SH-SY5Y (cell line): ENCODE results near the gene RBFOX1.

Experiments used
- GATA2 ChIP-seq: IDR thresholded peaks from 2 replicates; pipeline ENCODE4 v1.6.1; 2011; ENCODE audit warnings: mild to moderate bottlenecking, low read depth, low read length
- GATA3 ChIP-seq: IDR thresholded peaks from 2 replicates; pipeline ENCODE4 v1.6.1; 2011; ENCODE audit warnings: low read depth, mild to moderate bottlenecking, low read length, moderate library complexity

Gene RBFOX1

GRCh38 chr16:7344830-7345780 is 12.5 kb downstream of the RBFOX1 start:
- no peak for TF ChIP-seq GATA3
- 0 out of 2 replicates have a peak, but pooled peaks have one; percentile 24 for TF ChIP-seq GATA2

- no peak for TF ChIP-seq GATA3
- no peak for TF ChIP-seq GATA2
These were observed 18.2 kb downstream of the RBFOX1 start for GRCh38 chr16:7350806-7351205.

- TF ChIP-seq GATA2 (no peak), GATA3 (no peak)
These were observed 19.2 kb downstream of the RBFOX1 start for GRCh38 chr16:7351610-7352510.

GRCh38 chr16:7355758-7356157 is 23.1 kb downstream of the RBFOX1 start:
- TF ChIP-seq GATA3 (no peak), GATA2 (no peak)

GRCh38 chr16:7361416-7362129 is 28.9 kb downstream of the RBFOX1 start:
- TF ChIP-seq GATA3 (no peak), GATA2 (no peak)

- TF ChIP-seq GATA3 = no peak
- TF ChIP-seq GATA2 = no peak
These were observed 29.6 kb downstream of the RBFOX1 start for GRCh38 chr16:7362231-7362630.

GRCh38 chr16:7363422-7364417 is 31.1 kb downstream of the RBFOX1 start:
- no peak for TF ChIP-seq GATA2
- no peak for TF ChIP-seq GATA3

GRCh38 chr16:7366041-7366440 is 33.4 kb downstream of the RBFOX1 start:
- TF ChIP-seq GATA2 = no peak
- no peak for TF ChIP-seq GATA3

- TF ChIP-seq GATA3 = no peak
- 0 out of 2 replicates have a peak, but pooled peaks have one; percentile 10 for TF ChIP-seq GATA2
These were observed 34.6 kb downstream of the RBFOX1 start for GRCh38 chr16:7366993-7367880.

- no peak for TF ChIP-seq GATA3
- no peak for TF ChIP-seq GATA2
These were observed 36.6 kb downstream of the RBFOX1 start for GRCh38 chr16:7369204-7369603.

- no peak for TF ChIP-seq GATA3
- no peak for TF ChIP-seq GATA2
These were observed 39.5 kb downstream of the RBFOX1 start for GRCh38 chr16:7372095-7372494.

- TF ChIP-seq GATA2 (no peak), GATA3 (no peak)
These were observed 41.1 kb downstream of the RBFOX1 start for GRCh38 chr16:7373776-7374175.
